GM18517 (cell line): ENCODE results near the gene SLC25A26.
"Not testable (repeated sequence)": the region's sequence is repeated elsewhere in the genome, so short reads cannot be mapped to it uniquely, and the experiment has no call there.

Experiments
- ATAC-seq: cut with Tn5 transposase; IDR thresholded peaks from one replicate; pipeline ENCODE4 v1.9.1; 2021; ENCODE audit warnings: mild to moderate bottlenecking, moderate library complexity; ENCODE audit not compliant: unreplicated experiment

Gene SLC25A26

GRCh38 chr3:66406163-66406562 is 185.4 kb downstream of the SLC25A26 start:
- ATAC-seq = no peak

- no peak for ATAC-seq
Measured at GRCh38 chr3:66406831-66407610, 186.2 kb downstream of the SLC25A26 start.

- ATAC-seq = peak; percentile 79
Measured at GRCh38 chr3:66407611-66408218, 186.9 kb downstream of the SLC25A26 start.

- ATAC-seq = no peak
Measured at GRCh38 chr3:66409771-66410754, 189.3 kb downstream of the SLC25A26 start.

- no peak for ATAC-seq
Measured at GRCh38 chr3:66410976-66411375, 190.2 kb downstream of the SLC25A26 start.

- ATAC-seq = no peak
Measured at GRCh38 chr3:66411474-66411873, 190.7 kb downstream of the SLC25A26 start.

- no peak for ATAC-seq
Measured at GRCh38 chr3:66411961-66412887, 191.4 kb downstream of the SLC25A26 start.

GRCh38 chr3:66413151-66413751 is 192.4 kb downstream of the SLC25A26 start:
- no peak for ATAC-seq

GRCh38 chr3:66414846-66415245 is 194.0 kb downstream of the SLC25A26 start:
- no peak for ATAC-seq

GRCh38 chr3:66415867-66416428 is 195.1 kb downstream of the SLC25A26 start:
- ATAC-seq = no peak

GRCh38 chr3:66416556-66417304 is 195.9 kb downstream of the SLC25A26 start:
- ATAC-seq = no peak

GRCh38 chr3:66418475-66418931 is 197.7 kb downstream of the SLC25A26 start:
- no peak for ATAC-seq

- no peak for ATAC-seq
Measured at GRCh38 chr3:66419036-66419435, 198.2 kb downstream of the SLC25A26 start.

- not testable (repeated sequence) for ATAC-seq
Measured at GRCh38 chr3:66421144-66421543, 200.3 kb downstream of the SLC25A26 start.

- not testable (repeated sequence) for ATAC-seq
Measured at GRCh38 chr3:66421893-66422292, 201.1 kb downstream of the SLC25A26 start.

- ATAC-seq = no peak
Measured at GRCh38 chr3:66423791-66424190, 203.0 kb downstream of the SLC25A26 start.

- ATAC-seq = no peak
Measured at GRCh38 chr3:66425032-66425431, 204.2 kb downstream of the SLC25A26 start.

- no peak for ATAC-seq
Measured at GRCh38 chr3:66425576-66426114, 204.8 kb downstream of the SLC25A26 start.
